PC-9 (cell line): ENCODE results near the gene CDC25A.

Source experiments
- CTCF ChIP-seq: fragments of 200-600 bp; sonication (generic); conservative IDR thresholded peaks from 2 replicates; pipeline ENCODE4 v1.6.1; 2017; ENCODE audit warnings: mixed run types, antibody characterized with exemption, mild to moderate bottlenecking, moderate library complexity
- EZH2 ChIP-seq: fragments of 200-600 bp; sonication (generic); IDR thresholded peaks from 2 replicates; pipeline ENCODE4 v1.8.0; 2017; ENCODE audit warnings: antibody characterized with exemption, low read depth

- TF ChIP-seq EZH2 (no peak), CTCF (no peak)
Observed at GRCh38 chr3:48142316-48142870, 45.8 kb downstream of the CDC25A start.
